ENCODE results near the gene HOMEZ. TPM values are rescaled to one million over a fixed set of nuclear protein-coding genes. Genes with fewer than 3 reads are reported as not detected.
A peak's percentile ranks its signal among the peaks of the same experiment; 100 is the strongest.

Gene HOMEZ
- total and polyA plus RNA-seq, 10 of the 15 experiments (the other 5 are each of a cell fraction or from before 2014, with no cell fraction given), result 2.6 to 19.3 (median 13.0) TPM

- TF ChIP-seq, protein P1, sequence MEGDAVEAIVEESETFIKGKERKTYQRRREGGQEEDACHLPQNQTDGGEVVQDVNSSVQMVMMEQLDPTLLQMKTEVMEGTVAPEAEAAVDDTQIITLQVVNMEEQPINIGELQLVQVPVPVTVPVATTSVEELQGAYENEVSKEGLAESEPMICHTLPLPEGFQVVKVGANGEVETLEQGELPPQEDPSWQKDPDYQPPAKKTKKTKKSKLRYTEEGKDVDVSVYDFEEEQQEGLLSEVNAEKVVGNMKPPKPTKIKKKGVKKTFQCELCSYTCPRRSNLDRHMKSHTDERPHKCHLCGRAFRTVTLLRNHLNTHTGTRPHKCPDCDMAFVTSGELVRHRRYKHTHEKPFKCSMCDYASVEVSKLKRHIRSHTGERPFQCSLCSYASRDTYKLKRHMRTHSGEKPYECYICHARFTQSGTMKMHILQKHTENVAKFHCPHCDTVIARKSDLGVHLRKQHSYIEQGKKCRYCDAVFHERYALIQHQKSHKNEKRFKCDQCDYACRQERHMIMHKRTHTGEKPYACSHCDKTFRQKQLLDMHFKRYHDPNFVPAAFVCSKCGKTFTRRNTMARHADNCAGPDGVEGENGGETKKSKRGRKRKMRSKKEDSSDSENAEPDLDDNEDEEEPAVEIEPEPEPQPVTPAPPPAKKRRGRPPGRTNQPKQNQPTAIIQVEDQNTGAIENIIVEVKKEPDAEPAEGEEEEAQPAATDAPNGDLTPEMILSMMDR (IDR thresholded peaks at IDR 0.05 in 2 of 3, conservative IDR thresholded peaks at IDR 0.05 in 1 of 3; ENCODE audit: control insufficient read depth in 2 of 3, extremely low read depth in 1 of 3, insufficient read depth in 1 of 3, low read depth in 3 of 3, low read length in 3 of 3), result no peak
- TF ChIP-seq NR2C2 (IDR thresholded peaks at IDR 0.05; ENCODE audit: borderline replicate concordance, control insufficient read depth, insufficient read length, low read depth) (no peak), JUND (IDR thresholded peaks at IDR 0.05; ENCODE audit: low read depth, low read length) (0 out of 2 replicates have a peak, but pooled peaks have one; percentile 6), NFXL1 (IDR thresholded peaks at IDR 0.05; ENCODE audit: borderline replicate concordance) (no peak), PKNOX1 (IDR thresholded peaks at IDR 0.05) (no peak), HCFC1 (IDR thresholded peaks at IDR 0.05; ENCODE audit: low read length) (peak; percentile 72), NBN (IDR thresholded peaks at IDR 0.05) (peak; percentile 96), EGR1 (IDR thresholded peaks at IDR 0.05; ENCODE audit: borderline replicate concordance in 1 of 2, low read depth in 2 of 2, low read length in 2 of 2) (peak in 1 of 2 experiments; percentile 47; a peak in 1 of 3 replicates), POLR2AphosphoS5 (IDR thresholded peaks at IDR 0.05; ENCODE audit: low read length) (peak; percentile 85), TARDBP (IDR thresholded peaks at IDR 0.05; ENCODE audit: borderline replicate concordance) (peak; percentile 92), ATF7 (IDR thresholded peaks at IDR 0.05; ENCODE audit: low read depth) (0 out of 2 replicates have a peak, but pooled peaks have one; percentile 32), SRF (IDR thresholded peaks at IDR 0.05; ENCODE audit: low read depth in 2 of 2, low read length in 2 of 2) (peak; percentile 29 to 92; a peak in 2 of 4 replicates), SMC3 (IDR thresholded peaks at IDR 0.05; ENCODE audit: borderline replicate concordance, low read length) (no peak), SMAD1 (IDR thresholded peaks at IDR 0.05; ENCODE audit: low read depth, partially characterized antibody) (no peak), ZNF217 (IDR thresholded peaks at IDR 0.05) (no peak), NR2C1 (IDR thresholded peaks at IDR 0.05) (peak; percentile 9; the same call in 1 of the 2 replicates), SUZ12 (IDR thresholded peaks at IDR 0.05; ENCODE audit: unreplicated experiment) (no peak), SMARCA5 (IDR thresholded peaks at IDR 0.05) (no peak), CHD4 (IDR thresholded peaks at IDR 0.05) (no peak), GATAD2B (conservative IDR thresholded peaks at IDR 0.05; ENCODE audit: low read depth) (peak; percentile 43; the same call in 1 of the 2 replicates)
- TF ChIP-seq, protein P2, sequence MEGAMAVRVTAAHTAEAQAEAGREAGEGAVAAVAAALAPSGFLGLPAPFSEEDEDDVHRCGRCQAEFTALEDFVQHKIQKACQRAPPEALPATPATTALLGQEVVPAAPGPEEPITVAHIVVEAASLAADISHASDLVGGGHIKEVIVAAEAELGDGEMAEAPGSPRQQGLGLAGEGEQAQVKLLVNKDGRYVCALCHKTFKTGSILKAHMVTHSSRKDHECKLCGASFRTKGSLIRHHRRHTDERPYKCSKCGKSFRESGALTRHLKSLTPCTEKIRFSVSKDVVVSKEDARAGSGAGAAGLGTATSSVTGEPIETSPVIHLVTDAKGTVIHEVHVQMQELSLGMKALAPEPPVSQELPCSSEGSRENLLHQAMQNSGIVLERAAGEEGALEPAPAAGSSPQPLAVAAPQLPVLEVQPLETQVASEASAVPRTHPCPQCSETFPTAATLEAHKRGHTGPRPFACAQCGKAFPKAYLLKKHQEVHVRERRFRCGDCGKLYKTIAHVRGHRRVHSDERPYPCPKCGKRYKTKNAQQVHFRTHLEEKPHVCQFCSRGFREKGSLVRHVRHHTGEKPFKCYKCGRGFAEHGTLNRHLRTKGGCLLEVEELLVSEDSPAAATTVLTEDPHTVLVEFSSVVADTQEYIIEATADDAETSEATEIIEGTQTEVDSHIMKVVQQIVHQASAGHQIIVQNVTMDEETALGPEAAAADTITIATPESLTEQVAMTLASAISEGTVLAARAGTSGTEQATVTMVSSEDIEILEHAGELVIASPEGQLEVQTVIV (IDR thresholded peaks at IDR 0.05; ENCODE audit: borderline replicate concordance, partially characterized antibody), result peak; percentile 11
- TF ChIP-seq, protein P3, sequence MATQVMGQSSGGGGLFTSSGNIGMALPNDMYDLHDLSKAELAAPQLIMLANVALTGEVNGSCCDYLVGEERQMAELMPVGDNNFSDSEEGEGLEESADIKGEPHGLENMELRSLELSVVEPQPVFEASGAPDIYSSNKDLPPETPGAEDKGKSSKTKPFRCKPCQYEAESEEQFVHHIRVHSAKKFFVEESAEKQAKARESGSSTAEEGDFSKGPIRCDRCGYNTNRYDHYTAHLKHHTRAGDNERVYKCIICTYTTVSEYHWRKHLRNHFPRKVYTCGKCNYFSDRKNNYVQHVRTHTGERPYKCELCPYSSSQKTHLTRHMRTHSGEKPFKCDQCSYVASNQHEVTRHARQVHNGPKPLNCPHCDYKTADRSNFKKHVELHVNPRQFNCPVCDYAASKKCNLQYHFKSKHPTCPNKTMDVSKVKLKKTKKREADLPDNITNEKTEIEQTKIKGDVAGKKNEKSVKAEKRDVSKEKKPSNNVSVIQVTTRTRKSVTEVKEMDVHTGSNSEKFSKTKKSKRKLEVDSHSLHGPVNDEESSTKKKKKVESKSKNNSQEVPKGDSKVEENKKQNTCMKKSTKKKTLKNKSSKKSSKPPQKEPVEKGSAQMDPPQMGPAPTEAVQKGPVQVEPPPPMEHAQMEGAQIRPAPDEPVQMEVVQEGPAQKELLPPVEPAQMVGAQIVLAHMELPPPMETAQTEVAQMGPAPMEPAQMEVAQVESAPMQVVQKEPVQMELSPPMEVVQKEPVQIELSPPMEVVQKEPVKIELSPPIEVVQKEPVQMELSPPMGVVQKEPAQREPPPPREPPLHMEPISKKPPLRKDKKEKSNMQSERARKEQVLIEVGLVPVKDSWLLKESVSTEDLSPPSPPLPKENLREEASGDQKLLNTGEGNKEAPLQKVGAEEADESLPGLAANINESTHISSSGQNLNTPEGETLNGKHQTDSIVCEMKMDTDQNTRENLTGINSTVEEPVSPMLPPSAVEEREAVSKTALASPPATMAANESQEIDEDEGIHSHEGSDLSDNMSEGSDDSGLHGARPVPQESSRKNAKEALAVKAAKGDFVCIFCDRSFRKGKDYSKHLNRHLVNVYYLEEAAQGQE (IDR thresholded peaks at IDR 0.05; ENCODE audit: low read depth, low read length), result no peak
These were observed 20.6 kb upstream of the HOMEZ start, which contains the start of gene BCL2L2 (continued) for GRCh38 chr14:23306412-23307145.

Data from GM12878 (cell line).